SH-SY5Y (cell line): ENCODE results near the gene CSF1.

ENCODE experiments used
- GATA2 ChIP-seq: IDR thresholded peaks from 2 replicates; pipeline ENCODE4 v1.6.1; 2011; ENCODE audit warnings: mild to moderate bottlenecking, low read depth, low read length
- GATA3 ChIP-seq: IDR thresholded peaks from 2 replicates; pipeline ENCODE4 v1.6.1; 2011; ENCODE audit warnings: low read depth, mild to moderate bottlenecking, low read length, moderate library complexity

Gene CSF1

DNA sequence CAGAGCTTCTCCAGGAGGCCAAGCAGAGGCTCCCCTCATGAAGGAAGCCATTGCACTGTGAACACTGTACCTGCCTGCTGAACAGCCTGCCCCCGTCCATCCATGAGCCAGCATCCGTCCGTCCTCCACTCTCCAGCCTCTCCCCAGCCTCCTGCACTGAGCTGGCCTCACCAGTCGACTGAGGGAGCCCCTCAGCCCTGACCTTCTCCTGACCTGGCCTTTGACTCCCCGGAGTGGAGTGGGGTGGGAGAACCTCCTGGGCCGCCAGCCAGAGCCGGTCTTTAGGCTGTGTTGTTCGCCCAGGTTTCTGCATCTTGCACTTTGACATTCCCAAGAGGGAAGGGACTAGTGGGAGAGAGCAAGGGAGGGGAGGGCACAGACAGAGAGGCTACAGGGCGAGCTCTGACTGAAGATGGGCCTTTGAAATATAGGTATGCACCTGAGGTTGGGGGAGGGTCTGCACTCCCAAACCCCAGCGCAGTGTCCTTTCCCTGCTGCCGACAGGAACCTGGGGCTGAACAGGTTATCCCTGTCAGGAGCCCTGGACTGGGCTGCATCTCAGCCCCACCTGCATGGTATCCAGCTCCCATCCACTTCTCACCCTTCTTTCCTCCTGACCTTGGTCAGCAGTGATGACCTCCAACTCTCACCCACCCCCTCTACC lies 19.1 kb downstream of the CSF1 start:
- TF ChIP-seq GATA3: no peak

DNA sequence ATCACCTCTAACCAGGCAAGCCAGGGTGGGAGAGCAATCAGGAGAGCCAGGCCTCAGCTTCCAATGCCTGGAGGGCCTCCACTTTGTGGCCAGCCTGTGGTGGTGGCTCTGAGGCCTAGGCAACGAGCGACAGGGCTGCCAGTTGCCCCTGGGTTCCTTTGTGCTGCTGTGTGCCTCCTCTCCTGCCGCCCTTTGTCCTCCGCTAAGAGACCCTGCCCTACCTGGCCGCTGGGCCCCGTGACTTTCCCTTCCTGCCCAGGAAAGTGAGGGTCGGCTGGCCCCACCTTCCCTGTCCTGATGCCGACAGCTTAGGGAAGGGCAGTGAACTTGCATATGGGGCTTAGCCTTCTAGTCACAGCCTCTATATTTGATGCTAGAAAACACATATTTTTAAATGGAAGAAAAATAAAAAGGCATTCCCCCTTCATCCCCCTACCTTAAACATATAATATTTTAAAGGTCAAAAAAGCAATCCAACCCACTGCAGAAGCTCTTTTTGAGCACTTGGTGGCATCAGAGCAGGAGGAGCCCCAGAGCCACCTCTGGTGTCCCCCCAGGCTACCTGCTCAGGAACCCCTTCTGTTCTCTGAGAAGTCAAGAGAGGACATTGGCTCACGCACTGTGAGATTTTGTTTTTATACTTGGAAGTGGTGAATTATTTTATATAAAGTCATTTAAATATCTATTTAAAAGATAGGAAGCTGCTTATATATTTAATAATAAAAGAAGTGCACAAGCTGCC lies 19.8 kb downstream of the CSF1 start:
- TF ChIP-seq GATA2: no peak

DNA sequence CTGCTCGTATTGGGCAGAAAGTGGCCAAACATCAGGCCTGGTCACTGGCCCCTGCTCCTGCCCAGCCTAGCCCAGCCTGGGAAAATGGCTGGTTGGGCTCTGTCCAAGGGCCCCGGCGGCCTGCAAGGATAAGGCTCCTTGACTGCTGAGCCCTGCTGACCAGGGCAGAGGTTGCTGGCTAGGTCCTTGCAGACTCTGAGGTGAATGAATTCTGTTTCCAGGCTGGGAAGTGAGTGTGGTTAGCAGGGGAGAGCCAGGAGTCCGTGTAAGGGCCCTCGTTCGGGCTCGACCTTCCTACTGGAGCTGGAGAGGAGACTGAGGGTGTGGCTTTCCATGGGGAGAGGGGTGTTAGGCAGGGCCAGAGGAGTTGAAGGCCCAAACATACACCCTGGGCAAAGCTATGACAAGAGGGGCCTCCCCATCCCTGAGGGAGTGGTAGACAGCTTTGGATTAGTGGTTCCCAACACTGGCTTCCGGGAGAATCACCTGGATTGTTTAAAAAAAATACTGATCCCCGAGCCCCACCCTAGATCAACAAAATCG lies 20.6 kb downstream of the CSF1 start:
- TF ChIP-seq GATA2 (no peak), GATA3 (no peak)

DNA sequence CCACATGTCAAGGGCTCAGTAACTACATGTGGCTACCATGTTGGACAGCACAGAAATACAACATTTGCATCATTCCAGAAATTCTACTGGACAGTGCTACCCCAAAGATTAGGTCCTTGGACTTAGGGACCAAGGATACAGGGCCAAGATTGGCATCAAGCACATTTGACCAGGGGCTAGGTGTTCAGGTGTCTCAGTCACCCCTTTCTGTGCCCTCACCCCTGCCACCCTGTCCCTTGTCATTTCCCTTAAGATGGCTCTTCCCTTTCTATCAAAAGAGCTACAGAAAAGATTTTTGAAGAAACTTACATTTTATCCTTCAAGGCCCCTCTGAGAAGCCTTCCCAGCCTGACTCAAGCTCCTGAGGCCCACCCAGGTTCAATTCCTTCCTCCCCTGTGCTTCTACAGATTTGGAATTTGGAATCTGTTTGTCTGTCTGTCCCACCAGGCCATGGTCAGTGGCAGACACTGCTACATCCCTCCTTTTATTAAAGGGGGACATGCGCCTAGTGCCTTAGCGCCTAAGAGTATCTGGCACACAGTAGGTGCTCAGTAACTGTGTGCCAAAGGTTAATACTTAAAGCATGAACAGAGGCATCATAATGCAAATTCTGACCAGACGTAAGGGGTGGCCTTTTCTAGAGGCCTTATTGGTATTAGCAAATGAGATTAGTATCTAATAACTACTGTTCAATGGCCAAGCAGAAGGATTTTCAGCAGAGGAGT lies 21.4 kb downstream of the CSF1 start:
- no peak for TF ChIP-seq GATA2
- TF ChIP-seq GATA3: no peak

DNA sequence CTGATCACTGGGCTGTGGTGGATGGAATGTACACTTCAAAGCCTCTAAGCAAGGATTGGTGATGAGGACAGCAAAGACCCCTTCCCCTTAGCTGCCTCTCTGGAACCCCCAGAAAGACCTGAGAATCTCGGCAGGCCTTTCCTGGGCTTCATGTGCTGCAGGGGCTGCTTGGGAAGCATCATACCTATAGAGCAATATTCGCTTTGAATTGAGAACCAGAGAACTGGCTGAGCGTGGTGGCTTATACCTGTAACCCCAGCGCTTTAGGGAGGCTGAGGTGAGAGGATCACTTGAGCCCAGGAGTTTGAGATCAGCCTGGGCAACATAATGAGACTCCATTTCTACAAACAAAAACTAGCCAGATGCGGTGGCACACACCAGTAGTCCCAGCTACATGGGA lies 22.0 kb downstream of the CSF1 start:
- TF ChIP-seq GATA3 (no peak), GATA2 (no peak)

GRCh38 chr1:109933856-109934711 lies 23.4 kb downstream of the CSF1 start:
- no peak for TF ChIP-seq GATA2
- no peak for TF ChIP-seq GATA3

DNA sequence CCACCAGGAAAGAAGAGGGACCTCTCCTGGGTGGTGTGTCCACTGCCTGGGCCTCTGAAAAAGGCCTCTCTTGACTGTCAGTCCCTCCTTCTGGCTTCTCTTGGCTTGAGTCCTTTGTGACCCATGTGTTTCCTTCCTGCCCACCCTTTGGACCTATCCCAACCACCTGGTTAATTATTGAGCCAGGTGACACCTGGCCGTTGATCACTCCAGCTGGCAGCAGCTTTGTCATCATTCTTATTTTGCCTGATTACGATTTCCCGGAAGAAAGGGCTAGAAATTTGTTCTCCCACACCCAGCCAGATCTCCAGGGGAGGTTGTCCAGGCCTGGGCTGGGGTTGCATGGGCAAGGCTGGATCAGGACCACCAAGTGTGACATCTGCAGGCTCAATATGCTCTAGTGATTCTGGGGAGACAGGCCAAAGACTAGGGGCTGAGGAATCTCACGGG lies 24.8 kb downstream of the CSF1 start:
- TF ChIP-seq GATA2 (no peak), GATA3 (no peak)

- TF ChIP-seq GATA2 (no peak), GATA3 (no peak)
Observed at GRCh38 chr1:109937738-109938137, 27.1 kb downstream of the CSF1 start.

DNA sequence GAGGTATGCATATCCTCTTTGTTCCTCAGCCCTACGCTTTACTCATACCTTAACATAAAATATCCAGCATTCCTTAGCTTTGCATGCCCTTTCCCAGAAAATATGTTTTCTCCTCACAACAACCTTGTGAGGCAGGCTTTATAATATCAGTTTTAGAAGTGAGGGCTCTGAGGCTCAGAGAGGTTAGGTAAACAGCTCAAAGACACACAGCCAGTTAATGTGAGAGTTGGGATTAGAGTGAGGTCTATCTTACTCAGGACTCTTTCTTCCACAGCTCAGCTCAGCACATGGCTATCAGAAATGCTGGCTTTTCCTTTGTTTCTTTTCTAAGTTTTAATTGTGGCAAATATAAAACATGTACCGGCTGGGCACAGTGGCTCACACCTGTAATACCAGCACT lies 27.9 kb downstream of the CSF1 start:
- no peak for TF ChIP-seq GATA3

- no peak for TF ChIP-seq GATA2
- TF ChIP-seq GATA3: no peak
Observed at GRCh38 chr1:109942434-109942833, 31.8 kb downstream of the CSF1 start.

- TF ChIP-seq GATA2 (no peak), GATA3 (no peak)
Observed at GRCh38 chr1:109944541-109944940, 33.9 kb downstream of the CSF1 start.

- TF ChIP-seq GATA2 (no peak), GATA3 (no peak)
Observed at GRCh38 chr1:109946511-109946910, 35.9 kb downstream of the CSF1 start.

- no peak for TF ChIP-seq GATA2
- TF ChIP-seq GATA3: no peak
Observed at GRCh38 chr1:109947582-109948284, 37.1 kb downstream of the CSF1 start.
